AG09319 (cell line): ENCODE measurements around the gene PALM.

Source experiments
- DNase-seq: peaks from one replicate; pipeline ENCODE4 v3.0.0-alpha.2; 2010; ENCODE audit warnings: low read depth; ENCODE audit errors: extremely low read depth
- TF ChIP-seq, protein P1 (sequence below): IDR thresholded peaks from 2 replicates; pipeline ENCODE4 v1.5.1; 2011; ENCODE audit warnings: low read depth, mild to moderate bottlenecking, inconsistent platforms, low read length, moderate library complexity

PALM gene

DNA sequence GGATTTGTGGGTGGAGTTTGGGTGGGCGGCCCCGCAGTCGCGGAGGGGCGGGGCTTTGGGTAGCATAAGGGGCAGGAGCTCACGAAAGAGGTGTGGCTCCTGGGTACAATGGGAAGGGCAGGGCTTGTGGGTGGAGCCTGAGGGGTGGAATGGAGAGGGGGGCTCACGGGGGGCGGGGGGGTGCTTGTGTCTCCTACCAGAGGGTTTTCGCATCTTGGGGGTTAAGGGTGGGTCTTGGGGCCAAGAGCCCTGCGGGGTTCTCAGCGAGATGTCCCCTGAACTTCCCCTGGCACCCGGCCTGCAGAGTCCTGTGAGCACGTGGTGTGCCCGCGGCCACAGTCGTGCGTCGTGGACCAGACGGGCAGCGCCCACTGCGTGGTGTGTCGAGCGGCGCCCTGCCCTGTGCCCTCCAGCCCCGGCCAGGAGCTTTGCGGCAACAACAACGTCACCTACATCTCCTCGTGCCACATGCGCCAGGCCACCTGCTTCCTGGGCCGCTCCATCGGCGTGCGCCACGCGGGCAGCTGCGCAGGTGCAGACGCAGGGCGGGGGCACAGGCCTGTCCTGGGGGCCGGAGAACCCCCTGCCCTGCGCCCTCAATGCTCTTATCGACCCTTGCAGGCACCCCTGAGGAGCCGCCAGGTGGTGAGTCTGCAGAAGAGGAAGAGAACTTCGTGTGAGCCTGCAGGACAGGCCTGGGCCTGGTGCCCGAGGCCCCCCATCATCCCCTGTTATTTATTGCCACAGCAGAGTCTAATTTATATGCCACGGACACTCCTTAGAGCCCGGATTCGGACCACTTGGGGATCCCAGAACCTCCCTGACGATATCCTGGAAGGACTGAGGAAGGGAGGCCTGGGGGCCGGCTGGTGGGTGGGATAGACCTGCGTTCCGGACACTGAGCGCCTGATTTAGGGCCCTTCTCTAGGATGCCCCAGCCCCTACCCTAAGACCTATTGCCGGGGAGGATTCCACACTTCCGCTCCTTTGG, 27.4 kb upstream of the PALM start:
- TF ChIP-seq, protein P1, sequence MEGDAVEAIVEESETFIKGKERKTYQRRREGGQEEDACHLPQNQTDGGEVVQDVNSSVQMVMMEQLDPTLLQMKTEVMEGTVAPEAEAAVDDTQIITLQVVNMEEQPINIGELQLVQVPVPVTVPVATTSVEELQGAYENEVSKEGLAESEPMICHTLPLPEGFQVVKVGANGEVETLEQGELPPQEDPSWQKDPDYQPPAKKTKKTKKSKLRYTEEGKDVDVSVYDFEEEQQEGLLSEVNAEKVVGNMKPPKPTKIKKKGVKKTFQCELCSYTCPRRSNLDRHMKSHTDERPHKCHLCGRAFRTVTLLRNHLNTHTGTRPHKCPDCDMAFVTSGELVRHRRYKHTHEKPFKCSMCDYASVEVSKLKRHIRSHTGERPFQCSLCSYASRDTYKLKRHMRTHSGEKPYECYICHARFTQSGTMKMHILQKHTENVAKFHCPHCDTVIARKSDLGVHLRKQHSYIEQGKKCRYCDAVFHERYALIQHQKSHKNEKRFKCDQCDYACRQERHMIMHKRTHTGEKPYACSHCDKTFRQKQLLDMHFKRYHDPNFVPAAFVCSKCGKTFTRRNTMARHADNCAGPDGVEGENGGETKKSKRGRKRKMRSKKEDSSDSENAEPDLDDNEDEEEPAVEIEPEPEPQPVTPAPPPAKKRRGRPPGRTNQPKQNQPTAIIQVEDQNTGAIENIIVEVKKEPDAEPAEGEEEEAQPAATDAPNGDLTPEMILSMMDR, result no peak
- peak; percentile 84 for DNase-seq

DNA sequence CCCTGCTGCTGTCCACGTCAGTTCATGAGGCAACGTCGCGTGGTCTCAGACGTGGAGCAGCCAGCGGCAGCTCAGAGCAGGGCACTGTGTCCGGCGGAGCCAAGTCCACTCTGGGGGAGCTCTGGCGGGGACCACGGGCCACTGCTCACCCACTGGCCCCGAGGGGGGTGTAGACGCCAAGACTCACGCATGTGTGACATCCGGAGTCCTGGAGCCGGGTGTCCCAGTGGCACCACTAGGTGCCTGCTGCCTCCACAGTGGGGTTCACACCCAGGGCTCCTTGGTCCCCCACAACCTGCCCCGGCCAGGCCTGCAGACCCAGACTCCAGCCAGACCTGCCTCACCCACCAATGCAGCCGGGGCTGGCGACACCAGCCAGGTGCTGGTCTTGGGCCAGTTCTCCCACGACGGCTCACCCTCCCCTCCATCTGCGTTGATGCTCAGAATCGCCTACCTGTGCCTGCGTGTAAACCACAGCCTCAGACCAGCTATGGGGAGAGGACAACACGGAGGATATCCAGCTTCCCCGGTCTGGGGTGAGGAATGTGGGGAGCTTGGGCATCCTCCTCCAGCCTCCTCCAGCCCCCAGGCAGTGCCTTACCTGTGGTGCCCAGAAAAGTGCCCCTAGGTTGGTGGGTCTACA, 25.9 kb upstream of the PALM start:
- no peak for DNase-seq
- TF ChIP-seq, protein P1, result no peak

DNA sequence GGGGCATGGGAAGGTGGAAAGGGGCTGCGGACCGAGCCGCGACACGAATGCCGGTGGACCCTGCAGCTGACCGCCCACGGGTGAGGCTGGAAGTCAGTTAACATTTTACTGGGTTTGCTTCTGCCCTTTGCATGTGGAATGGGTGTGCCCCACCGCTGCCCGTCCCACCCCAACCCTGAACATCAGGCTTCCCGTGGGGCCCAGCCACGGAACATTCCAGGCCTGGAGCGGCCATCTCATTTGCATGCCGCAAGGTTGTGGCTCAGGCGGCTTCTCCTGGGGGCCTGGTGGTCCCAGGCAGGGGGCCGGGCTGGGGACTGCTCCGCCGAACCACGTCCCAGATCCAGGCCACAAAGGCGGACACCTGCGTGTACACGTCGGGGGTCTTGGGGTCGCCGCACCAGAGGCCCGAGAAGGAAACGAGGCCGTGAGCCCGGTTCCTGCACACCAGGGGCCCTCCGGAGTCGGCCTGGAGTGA, 23.2 kb upstream of the PALM start:
- DNase-seq, result no peak

DNA sequence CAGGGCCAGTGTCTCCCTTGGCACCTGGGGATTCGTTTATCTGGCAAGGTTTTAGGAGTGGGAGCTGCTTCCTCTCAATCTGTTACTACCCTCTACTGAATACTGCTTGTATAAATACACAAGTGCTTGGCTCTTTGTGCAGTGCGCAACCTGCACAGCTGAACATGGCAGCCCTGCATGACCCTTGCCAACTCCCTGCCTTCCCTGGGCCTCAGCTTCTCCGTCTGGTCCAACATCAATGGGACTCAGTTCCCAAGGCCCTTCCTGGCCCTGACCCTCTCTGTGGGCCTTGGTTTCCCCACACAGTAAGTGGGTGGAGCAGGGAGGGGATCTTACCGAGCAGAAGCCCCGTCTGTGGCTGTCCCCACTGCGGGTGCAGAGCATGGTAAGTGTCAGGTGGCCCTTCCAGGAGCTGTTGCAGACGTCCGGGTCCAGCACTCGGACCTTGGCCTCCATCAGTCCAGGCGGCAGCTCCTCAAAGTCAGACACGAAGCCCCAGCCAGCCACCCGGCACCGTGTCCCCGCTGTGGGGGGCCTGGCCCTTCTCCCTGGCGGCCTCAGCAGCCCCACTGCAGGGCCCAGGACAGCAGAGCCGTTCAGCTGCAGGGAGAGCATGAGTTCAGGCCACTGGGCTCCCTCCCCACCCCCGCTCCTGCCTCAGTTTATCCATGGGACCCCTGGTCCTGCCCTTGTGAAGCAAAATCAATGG, 22.0 kb upstream of the PALM start:
- no peak for DNase-seq
- TF ChIP-seq, protein P1, result no peak

More for the DNA sequence above, 23.2 kb upstream of the PALM start:
- TF ChIP-seq, protein P1, result no peak

DNA sequence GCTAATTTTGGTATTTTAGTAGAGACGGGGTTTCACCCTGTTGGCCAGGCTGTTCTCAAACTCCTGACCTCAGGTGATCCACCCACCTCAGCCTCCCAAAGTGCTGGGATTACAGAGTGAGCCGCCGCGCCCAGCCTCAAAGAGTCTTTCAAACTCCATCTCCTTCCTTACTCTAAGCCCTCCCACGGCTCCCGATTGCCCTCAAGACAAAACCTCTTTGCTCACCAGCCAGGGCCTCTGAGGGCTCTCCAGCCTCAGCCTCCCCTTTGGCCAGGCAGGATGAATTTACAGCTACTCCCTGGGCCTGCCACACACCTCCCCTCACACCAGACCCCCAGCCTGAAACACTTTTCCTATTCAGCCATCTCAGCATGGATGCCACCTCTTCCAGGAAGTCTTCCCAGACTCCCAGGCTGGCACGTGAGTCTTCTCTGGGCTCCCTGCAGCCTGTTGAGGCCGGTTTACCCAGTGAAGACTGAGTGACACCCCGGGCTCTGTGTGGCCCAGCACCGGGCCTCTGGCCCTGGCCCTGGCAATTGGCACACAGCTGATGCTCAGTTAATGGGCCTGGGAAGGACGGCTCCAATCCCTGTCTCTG, 21.1 kb upstream of the PALM start:
- DNase-seq, result no peak
- TF ChIP-seq, protein P1, result no peak

DNA sequence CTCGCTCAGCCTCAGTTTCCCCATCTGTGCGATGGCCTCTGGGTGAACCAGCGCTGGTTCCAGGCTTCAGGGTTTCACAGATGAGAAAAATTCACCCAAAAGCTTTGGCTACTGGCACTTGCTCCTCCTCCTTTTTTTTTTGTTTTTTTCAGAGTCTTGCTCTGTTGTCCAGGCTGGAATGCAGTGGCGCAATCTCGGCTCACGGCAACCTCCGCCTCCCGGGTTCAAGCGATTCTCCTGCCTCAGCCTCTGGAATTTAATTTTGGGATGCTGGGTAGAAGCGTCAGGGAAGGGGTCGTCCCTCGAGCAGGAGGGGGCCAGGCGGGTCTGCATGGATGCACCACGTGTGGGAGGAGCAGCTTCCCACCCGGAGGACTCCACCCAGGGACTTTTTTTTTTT, 20.5 kb upstream of the PALM start:
- TF ChIP-seq, protein P1, result no peak
- no peak for DNase-seq
